Astrocyte (in vitro differentiated cells and primary cell): ENCODE measurements around the gene LINGO4.

Experiments used
- CTCF ChIP-seq: IDR thresholded peaks from 2 replicates; pipeline ENCODE4 v1.5.1; 2011; ENCODE audit warnings: low read depth, mild to moderate bottlenecking, inconsistent platforms, low read length, moderate library complexity; ENCODE audit not compliant: insufficient read depth
- EZH2 ChIP-seq: IDR thresholded peaks from 2 replicates; pipeline ENCODE4 v1.6.1; 2012; ENCODE audit warnings: mild to moderate bottlenecking, low read length, inconsistent platforms; ENCODE audit not compliant: insufficient read depth

DNA sequence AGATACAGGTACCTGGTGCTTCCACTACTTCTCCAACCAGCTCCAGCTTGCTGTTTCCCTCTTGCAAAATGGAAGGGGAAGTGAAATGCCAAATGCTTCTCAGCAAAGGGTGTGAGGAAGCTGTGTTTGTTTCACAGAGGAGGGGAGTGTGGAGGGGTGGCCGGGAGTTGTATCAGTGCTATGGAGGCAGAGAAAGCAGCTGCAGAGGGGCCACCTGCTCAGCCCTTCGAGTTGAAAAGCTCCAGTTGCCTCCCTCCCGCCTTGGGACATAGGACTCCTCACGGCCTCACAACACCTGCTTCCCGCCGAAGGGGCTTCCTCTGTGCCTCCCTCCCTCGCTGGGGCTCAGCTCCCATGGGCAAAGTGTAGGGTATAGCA is 12.1 kb upstream of the LINGO4 start:
- TF ChIP-seq CTCF (no peak), EZH2 (no peak)
